Measurements from ENCODE around the gene RNF113B. TPM values are rescaled to one million over a fixed set of nuclear protein-coding genes. Genes with fewer than 3 reads are reported as not detected.

RNF113B gene
- total and polyA plus RNA-seq, 2 of the 13 experiments (the other 11 are each of a cell fraction or from before 2014, with no cell fraction given) = not detected

- H3K9ac ChIP-seq (ENCODE audit: insufficient read depth, low read depth, low read length) = peak overlapping the region; percentile 90
- peaks cover 64% of the 10 kb centered on the region for H3K79me2 ChIP-seq (ENCODE audit: insufficient read depth, low read length)
- H3K4me3 ChIP-seq (replicated peaks in 1 of 3; ENCODE audit: insufficient read depth in 1 of 3, low read depth in 2 of 3, low read length in 3 of 3) = peak overlapping the region; percentile 82 to 98 (median 92)
- H4K20me1 ChIP-seq (ENCODE audit: insufficient read depth, low read length) = peaks cover 42% of the 10 kb centered on the region
- H3K27ac ChIP-seq (ENCODE audit: extremely low read length, insufficient read depth, low read length) = peak overlapping the region; percentile 83
- 2% methylated on average over 15 of the region's 21 CpGs for WGBS (ENCODE audit: low lambda C conversion rate)
- H3K36me3 ChIP-seq (replicated peaks in 1 of 2; ENCODE audit: control insufficient read depth in 1 of 2, insufficient read depth in 2 of 2, low read length in 2 of 2) = peaks cover 0 to 8% of the 10 kb centered on the region in 2 experiments; a peak in 1 of 5 replicates
- in situ Hi-C loops (cut with HindIII; ENCODE audit: extremely low pct_ligation_motif_present, low pct_unique_long_range_greater_than_20kb) (loop anchor here (10.0 kb wide), 1 partner anchor 131 kb away; no protein-coding TSS in a partner anchor), intact Hi-C loops (cut with micrococcal nuclease; ENCODE audit: unreplicated experiment) (loop anchor here (1.0 to 10.0 kb wide), 3 partner anchors 206 to 289 kb away; no protein-coding TSS in a partner anchor)
- DNase-seq (ENCODE audit: low spot score) = no peak
- BruUV-seq (replicated peaks) = TSS peak; percentile 55
- FAIRE-seq = no peak
- H3K4me1 ChIP-seq (ENCODE audit: insufficient read depth, low read length) = peaks cover 52% of the 10 kb centered on the region
- no peaks in the 10 kb centered on the region for H3K9me3 ChIP-seq (ENCODE audit: low read length)
- CTCF ChIA-PET (ENCODE audit: low intra/inter-chr PET ratio, low total read pairs) = no interaction called here
- H2AFZ ChIP-seq (ENCODE audit: low read length) = no peak overlapping the region
- POLR2A ChIA-PET = interaction anchor here (1.6 to 2.0 kb wide), 2 partner anchors 17 to 122 kb away, joined by 4 to 7 read pairs; no protein-coding TSS in a partner anchor
- no peaks in the 10 kb centered on the region; a peak in 1 of 5 replicates for H3K27me3 ChIP-seq (ENCODE audit: control insufficient read depth in 1 of 2, insufficient read depth in 2 of 2, low read length in 2 of 2)
- no peak for ATAC-seq
- H3K4me2 ChIP-seq (ENCODE audit: low read depth, low read length) = peak overlapping the region; percentile 86
- no peak for TF ChIP-seq PRDM15 (CRISPR knock-in tag; IDR thresholded peaks at IDR 0.05)
- TF ChIP-seq ZNF430 (CRISPR knock-in tag; IDR thresholded peaks at IDR 0.05) = no peak
- no peak for TF ChIP-seq MZF1 (CRISPR knock-in tag; IDR thresholded peaks at IDR 0.05; ENCODE audit: borderline replicate concordance)
- no peak for TF ChIP-seq GLMP (CRISPR knock-in tag; IDR thresholded peaks at IDR 0.05; ENCODE audit: borderline replicate concordance)
- TF ChIP-seq ZNF333 (CRISPR knock-in tag; IDR thresholded peaks at IDR 0.05; ENCODE audit: borderline replicate concordance) = no peak
- no peak for TF ChIP-seq ZNF431 (CRISPR knock-in tag; IDR thresholded peaks at IDR 0.05; ENCODE audit: borderline replicate concordance, low read depth)
- no peak; the same call in 1 of the 2 replicates for TF ChIP-seq UBTF (CRISPR knock-in tag; IDR thresholded peaks at IDR 0.05)
- TF ChIP-seq ETV6 (CRISPR knock-in tag; conservative IDR thresholded peaks at IDR 0.05) = no peak
- no peak for TF ChIP-seq PLRG1 (conservative IDR thresholded peaks at IDR 0.05)
- TF ChIP-seq TBX2 (CRISPR knock-in tag; IDR thresholded peaks at IDR 0.05; ENCODE audit: borderline replicate concordance) = no peak
- 0 out of 2 replicates have a peak, but pooled peaks have one; percentile 29 for TF ChIP-seq ZNF546 (CRISPR knock-in tag; conservative IDR thresholded peaks at IDR 0.05)
- TF ChIP-seq BCL6 (CRISPR knock-in tag; IDR thresholded peaks at IDR 0.05) = no peak
- no peak for TF ChIP-seq FOXP1 (IDR thresholded peaks at IDR 0.05)
- no peak for TF ChIP-seq FOXP1 (CRISPR knock-in tag; IDR thresholded peaks at IDR 0.05)
- no peak for TF ChIP-seq TCF7 (IDR thresholded peaks at IDR 0.05; ENCODE audit: low read depth)
- no peak for TF ChIP-seq MEIS1 (CRISPR knock-in tag; IDR thresholded peaks at IDR 0.05; ENCODE audit: borderline replicate concordance)
- TF ChIP-seq MXD1 (CRISPR knock-in tag; IDR thresholded peaks at IDR 0.05) = 0 out of 2 replicates have a peak, but pooled peaks have one; percentile 5
Measured at GRCh38 chr13:98144027-98144741, 32.9 kb downstream of the RNF113B start.
